ENCODE results near the gene NTRK3.

Gene NTRK3

GRCh38 chr15:87944050-87944449, 312.5 kb downstream of the NTRK3 start:
- no peak overlapping the region for H3K27ac ChIP-seq (ENCODE audit: low read depth, low read length)
- no peaks in the 10 kb centered on the region for H3K36me3 ChIP-seq (ENCODE audit: insufficient read depth, low read length)
- no peaks in the 10 kb centered on the region for H3K79me2 ChIP-seq (ENCODE audit: control insufficient read depth, insufficient read depth, low read length, unreplicated experiment)
- no peak overlapping the region for H3K4me3 ChIP-seq (ENCODE audit: low read depth, low read length)
- H3K4me1 ChIP-seq (ENCODE audit: control insufficient read depth, insufficient read depth, low read length, unreplicated experiment): no peaks in the 10 kb centered on the region
- no peaks in the 10 kb centered on the region for H3K27me3 ChIP-seq (ENCODE audit: insufficient read depth, low read length)
- no peak overlapping the region for H2AFZ ChIP-seq (ENCODE audit: low read length, unreplicated experiment)

DNA sequence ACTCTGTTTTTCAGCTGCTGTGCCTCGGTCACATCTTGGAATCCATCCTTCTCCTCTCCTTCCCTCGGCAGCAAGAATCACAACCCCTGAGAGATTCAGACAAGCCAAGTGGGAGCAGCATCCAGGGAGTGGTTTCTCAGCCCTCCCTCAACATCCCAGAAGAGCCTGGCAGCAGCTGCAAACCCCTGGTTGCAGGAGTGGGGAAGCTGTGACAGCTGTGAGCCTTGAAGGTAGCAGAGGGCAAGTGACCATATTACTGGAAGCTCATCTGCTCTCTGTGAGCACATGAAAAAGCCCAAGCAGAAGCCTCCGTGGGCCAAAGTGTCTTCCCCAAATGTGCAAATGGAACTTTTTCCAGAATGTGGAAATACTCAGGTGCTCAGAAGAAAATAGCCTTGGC, 312.9 kb downstream of the NTRK3 start:
- Histone ChIP-seq H3K4me3 (ENCODE audit: low read depth, low read length) (no peak overlapping the region), H3K79me2 (ENCODE audit: control insufficient read depth, insufficient read depth, low read length, unreplicated experiment) (no peaks in the 10 kb centered on the region), H3K36me3 (ENCODE audit: insufficient read depth, low read length) (no peaks in the 10 kb centered on the region), H3K4me1 (ENCODE audit: control insufficient read depth, insufficient read depth, low read length, unreplicated experiment) (no peaks in the 10 kb centered on the region), H2AFZ (ENCODE audit: low read length, unreplicated experiment) (no peak overlapping the region), H3K27me3 (ENCODE audit: insufficient read depth, low read length) (no peaks in the 10 kb centered on the region), H3K27ac (ENCODE audit: low read depth, low read length) (no peak overlapping the region)

- no peaks in the 10 kb centered on the region for H3K27me3 ChIP-seq (ENCODE audit: insufficient read depth, low read length)
- H3K4me3 ChIP-seq (ENCODE audit: low read depth, low read length): no peak overlapping the region
- H3K79me2 ChIP-seq (ENCODE audit: control insufficient read depth, insufficient read depth, low read length, unreplicated experiment): no peaks in the 10 kb centered on the region
- no peak overlapping the region for H3K27ac ChIP-seq (ENCODE audit: low read depth, low read length)
- H2AFZ ChIP-seq (ENCODE audit: low read length, unreplicated experiment): no peak overlapping the region
- H3K36me3 ChIP-seq (ENCODE audit: insufficient read depth, low read length): no peaks in the 10 kb centered on the region
- H3K4me1 ChIP-seq (ENCODE audit: control insufficient read depth, insufficient read depth, low read length, unreplicated experiment): no peaks in the 10 kb centered on the region
Measured at GRCh38 chr15:87942316-87942715, 314.2 kb downstream of the NTRK3 start.

GRCh38 chr15:87941606-87942005, 314.9 kb downstream of the NTRK3 start:
- no peak overlapping the region for H3K27ac ChIP-seq (ENCODE audit: low read depth, low read length)
- H3K27me3 ChIP-seq (ENCODE audit: insufficient read depth, low read length): no peaks in the 10 kb centered on the region
- no peaks in the 10 kb centered on the region for H3K79me2 ChIP-seq (ENCODE audit: control insufficient read depth, insufficient read depth, low read length, unreplicated experiment)
- no peaks in the 10 kb centered on the region for H3K4me1 ChIP-seq (ENCODE audit: control insufficient read depth, insufficient read depth, low read length, unreplicated experiment)
- no peaks in the 10 kb centered on the region for H3K36me3 ChIP-seq (ENCODE audit: insufficient read depth, low read length)
- H3K4me3 ChIP-seq (ENCODE audit: low read depth, low read length): no peak overlapping the region
- H2AFZ ChIP-seq (ENCODE audit: low read length, unreplicated experiment): no peak overlapping the region

DNA sequence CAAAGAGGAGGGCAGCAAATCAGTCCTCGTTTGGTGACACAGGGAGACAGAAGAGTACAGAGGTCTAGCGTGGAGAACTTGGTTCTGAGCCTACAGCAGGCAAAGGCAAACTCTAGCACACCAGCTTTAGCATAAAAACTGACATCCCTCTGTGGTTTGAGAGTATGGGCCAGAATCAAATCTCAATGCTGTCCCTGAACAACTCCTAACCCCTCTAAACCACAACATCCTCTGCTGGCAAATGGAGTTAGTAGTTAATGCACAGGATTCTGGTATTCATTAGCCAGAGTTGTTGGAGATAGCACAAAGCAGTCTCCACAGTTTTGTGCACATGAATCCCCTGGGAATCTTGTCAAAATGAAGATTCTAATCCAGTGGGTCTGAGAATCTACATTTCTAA, 315.8 kb downstream of the NTRK3 start:
- Histone ChIP-seq H3K27me3 (ENCODE audit: insufficient read depth, low read length) (no peaks in the 10 kb centered on the region), H3K4me3 (ENCODE audit: low read depth, low read length) (no peak overlapping the region), H3K79me2 (ENCODE audit: control insufficient read depth, insufficient read depth, low read length, unreplicated experiment) (no peaks in the 10 kb centered on the region), H3K36me3 (ENCODE audit: insufficient read depth, low read length) (no peaks in the 10 kb centered on the region), H3K27ac (ENCODE audit: low read depth, low read length) (no peak overlapping the region), H2AFZ (ENCODE audit: low read length, unreplicated experiment) (no peak overlapping the region), H3K4me1 (ENCODE audit: control insufficient read depth, insufficient read depth, low read length, unreplicated experiment) (no peaks in the 10 kb centered on the region)

GRCh38 chr15:87939848-87940457, 316.6 kb downstream of the NTRK3 start:
- no peaks in the 10 kb centered on the region for H3K4me1 ChIP-seq (ENCODE audit: control insufficient read depth, insufficient read depth, low read length, unreplicated experiment)
- no peak overlapping the region for H2AFZ ChIP-seq (ENCODE audit: low read length, unreplicated experiment)
- H3K27ac ChIP-seq (ENCODE audit: low read depth, low read length): no peak overlapping the region
- no peaks in the 10 kb centered on the region for H3K27me3 ChIP-seq (ENCODE audit: insufficient read depth, low read length)
- H3K79me2 ChIP-seq (ENCODE audit: control insufficient read depth, insufficient read depth, low read length, unreplicated experiment): no peaks in the 10 kb centered on the region
- no peaks in the 10 kb centered on the region for H3K36me3 ChIP-seq (ENCODE audit: insufficient read depth, low read length)
- H3K4me3 ChIP-seq (ENCODE audit: low read depth, low read length): no peak overlapping the region

GRCh38 chr15:87938031-87938430, 318.5 kb downstream of the NTRK3 start:
- Histone ChIP-seq H3K27ac (ENCODE audit: low read depth, low read length) (no peak overlapping the region), H2AFZ (ENCODE audit: low read length, unreplicated experiment) (no peak overlapping the region), H3K79me2 (ENCODE audit: control insufficient read depth, insufficient read depth, low read length, unreplicated experiment) (no peaks in the 10 kb centered on the region), H3K27me3 (ENCODE audit: insufficient read depth, low read length) (no peaks in the 10 kb centered on the region), H3K4me3 (ENCODE audit: low read depth, low read length) (no peak overlapping the region), H3K4me1 (ENCODE audit: control insufficient read depth, insufficient read depth, low read length, unreplicated experiment) (no peaks in the 10 kb centered on the region), H3K36me3 (ENCODE audit: insufficient read depth, low read length) (no peaks in the 10 kb centered on the region)

- no peak overlapping the region for H2AFZ ChIP-seq (ENCODE audit: low read length, unreplicated experiment)
- H3K4me1 ChIP-seq (ENCODE audit: control insufficient read depth, insufficient read depth, low read length, unreplicated experiment): no peaks in the 10 kb centered on the region
- no peaks in the 10 kb centered on the region for H3K27me3 ChIP-seq (ENCODE audit: insufficient read depth, low read length)
- H3K36me3 ChIP-seq (ENCODE audit: insufficient read depth, low read length): no peaks in the 10 kb centered on the region
- H3K79me2 ChIP-seq (ENCODE audit: control insufficient read depth, insufficient read depth, low read length, unreplicated experiment): no peaks in the 10 kb centered on the region
- no peak overlapping the region for H3K27ac ChIP-seq (ENCODE audit: low read depth, low read length)
- H3K4me3 ChIP-seq (ENCODE audit: low read depth, low read length): no peak overlapping the region
Measured at GRCh38 chr15:87935583-87935982, 321.0 kb downstream of the NTRK3 start.

DNA sequence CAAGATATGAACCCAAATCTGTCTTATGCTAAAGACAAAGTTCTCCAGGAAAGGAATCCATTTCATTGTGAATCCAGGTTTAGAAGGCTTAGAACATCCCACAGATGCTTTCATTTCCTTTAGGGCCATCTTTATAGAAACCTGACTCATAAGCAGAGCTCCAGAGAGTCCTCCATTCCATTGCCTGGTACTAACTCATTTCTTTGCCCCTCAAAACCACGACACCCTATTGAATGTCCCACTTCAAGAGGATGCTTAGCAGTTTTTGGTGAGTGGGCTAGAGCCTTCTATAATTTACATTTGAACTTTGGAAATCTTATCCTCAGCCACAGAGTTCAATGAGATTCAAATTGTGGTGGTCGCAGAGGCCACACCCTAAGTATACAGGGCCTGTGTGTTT, 325.0 kb downstream of the NTRK3 start:
- Histone ChIP-seq H3K4me3 (ENCODE audit: low read depth, low read length) (no peak overlapping the region), H3K79me2 (ENCODE audit: control insufficient read depth, insufficient read depth, low read length, unreplicated experiment) (no peaks in the 10 kb centered on the region), H3K4me1 (ENCODE audit: control insufficient read depth, insufficient read depth, low read length, unreplicated experiment) (no peaks in the 10 kb centered on the region), H3K27me3 (ENCODE audit: insufficient read depth, low read length) (no peaks in the 10 kb centered on the region), H3K27ac (ENCODE audit: low read depth, low read length) (no peak overlapping the region), H3K36me3 (ENCODE audit: insufficient read depth, low read length) (no peaks in the 10 kb centered on the region), H2AFZ (ENCODE audit: low read length, unreplicated experiment) (no peak overlapping the region)

DNA sequence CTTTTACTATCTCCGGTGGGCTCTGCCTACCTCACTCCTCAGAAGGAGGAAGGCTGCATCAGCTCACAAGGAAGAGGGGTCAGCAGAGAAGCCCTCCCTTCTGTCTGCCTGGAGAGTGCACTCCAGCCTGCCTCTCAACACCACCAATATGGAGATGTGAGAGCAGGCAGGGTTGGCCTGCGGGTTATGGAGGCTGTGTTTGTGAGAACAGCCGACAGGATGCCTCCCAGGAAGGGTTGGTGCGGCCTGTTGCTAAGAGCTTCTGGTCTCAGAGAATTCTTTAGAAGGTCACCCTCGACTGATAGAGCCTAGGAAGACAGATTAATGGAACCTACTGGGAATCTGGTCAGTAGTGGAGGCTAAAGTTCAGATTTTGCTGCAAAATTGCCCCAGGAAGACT, 326.1 kb downstream of the NTRK3 start:
- Histone ChIP-seq H3K4me3 (ENCODE audit: low read depth, low read length) (no peak overlapping the region), H3K36me3 (ENCODE audit: insufficient read depth, low read length) (no peaks in the 10 kb centered on the region), H3K79me2 (ENCODE audit: control insufficient read depth, insufficient read depth, low read length, unreplicated experiment) (no peaks in the 10 kb centered on the region), H2AFZ (ENCODE audit: low read length, unreplicated experiment) (no peak overlapping the region), H3K27me3 (ENCODE audit: insufficient read depth, low read length) (no peaks in the 10 kb centered on the region), H3K27ac (ENCODE audit: low read depth, low read length) (no peak overlapping the region), H3K4me1 (ENCODE audit: control insufficient read depth, insufficient read depth, low read length, unreplicated experiment) (no peaks in the 10 kb centered on the region)

- no peaks in the 10 kb centered on the region for H3K27me3 ChIP-seq (ENCODE audit: insufficient read depth, low read length)
- no peak overlapping the region for H3K27ac ChIP-seq (ENCODE audit: low read depth, low read length)
- no peaks in the 10 kb centered on the region for H3K36me3 ChIP-seq (ENCODE audit: insufficient read depth, low read length)
- no peaks in the 10 kb centered on the region for H3K79me2 ChIP-seq (ENCODE audit: control insufficient read depth, insufficient read depth, low read length, unreplicated experiment)
- H3K4me1 ChIP-seq (ENCODE audit: control insufficient read depth, insufficient read depth, low read length, unreplicated experiment): no peaks in the 10 kb centered on the region
- H2AFZ ChIP-seq (ENCODE audit: low read length, unreplicated experiment): no peak overlapping the region
- H3K4me3 ChIP-seq (ENCODE audit: low read depth, low read length): no peak overlapping the region
Measured at GRCh38 chr15:87929841-87930240, 326.7 kb downstream of the NTRK3 start.

Data from ACC112 (cell line).